GM23338 (cell line): Measurements from ENCODE around the gene SLC17A5. TPM values are rescaled to one million over a fixed set of nuclear protein-coding genes. Genes with fewer than 3 reads are reported as not detected.

Experiments
- ATAC-seq: fragments of 200-7000 bp; cut with Tn5 transposase; 3 replicates; pipeline ENCODE4 v1.9.1; 2020
- DNase-seq: peaks from one replicate; pipeline ENCODE4 v3.0.0-alpha.2; 2015; ENCODE audit warnings: low spot score
- H2AFZ ChIP-seq: fragments of 200-600 bp; sonication (generic); 2 replicates; pipeline ENCODE4 v1.8.0; 2016; ENCODE audit warnings: antibody characterized with exemption, mild to moderate bottlenecking, moderate library complexity
- H3F3A ChIP-seq: fragments of 200-600 bp; sonication (generic); replicated peaks from 2 replicates; pipeline ENCODE4 v1.8.0; 2017; ENCODE audit warnings: antibody characterized with exemption, mixed run types, low read depth
- H3K27ac ChIP-seq: fragments of 200-600 bp; sonication (generic); 2 replicates; pipeline ENCODE4 v1.6.1; 2016; ENCODE audit warnings: low read depth
- H3K27me3 ChIP-seq: fragments of 200-600 bp; sonication (generic); 2 replicates; pipeline ENCODE4 v1.8.0; 2016; ENCODE audit warnings: mild to moderate bottlenecking, mixed run types, moderate library complexity; ENCODE audit not compliant: insufficient read depth
- H3K36me3 ChIP-seq: fragments of 200-600 bp; sonication (generic); 2 replicates; pipeline ENCODE4 v1.8.0; 2016; ENCODE audit warnings: mild to moderate bottlenecking; ENCODE audit not compliant: insufficient read depth
- H3K4me1 ChIP-seq: fragments of 200-600 bp; sonication (generic); 2 replicates; pipeline ENCODE4 v1.8.0; 2016; ENCODE audit warnings: mild to moderate bottlenecking, moderate library complexity; ENCODE audit not compliant: insufficient read depth
- H3K4me2 ChIP-seq: fragments of 200-600 bp; sonication (generic); 2 replicates; pipeline ENCODE4 v1.7.1; 2017; ENCODE audit warnings: mixed run types
- H3K4me3 ChIP-seq: fragments of 200-600 bp; sonication (generic); 2 replicates; pipeline ENCODE4 v1.6.1; 2016; ENCODE audit warnings: mixed run types
- H3K79me2 ChIP-seq: fragments of 200-600 bp; sonication (generic); replicated peaks from 2 replicates; pipeline ENCODE4 v1.8.0; 2017; ENCODE audit warnings: mild to moderate bottlenecking; ENCODE audit not compliant: insufficient read depth
- H3K9me2 ChIP-seq: fragments of 200-600 bp; sonication (generic); 2 replicates; pipeline ENCODE4 v1.8.0; 2017; ENCODE audit not compliant: insufficient read depth
- H4K20me1 ChIP-seq: fragments of 200-600 bp; sonication (generic); replicated peaks from 2 replicates; pipeline ENCODE4 v1.8.0; 2017; ENCODE audit warnings: mild to moderate bottlenecking; ENCODE audit not compliant: insufficient read depth
- H3K27ac Mint-ChIP-seq: 2 replicates; pipeline ENCODE4 v1.8.0; 2020; ENCODE audit warnings: inconsistent platforms, mild to moderate bottlenecking, moderate library complexity, mixed read lengths
- H3K27me3 Mint-ChIP-seq: 3 replicates; pipeline ENCODE4 v1.8.0; 2022; ENCODE audit warnings: low read depth, mild to moderate bottlenecking, moderate library complexity, mixed read lengths, inconsistent platforms; ENCODE audit not compliant: insufficient read depth, poor library complexity
- H3K36me3 Mint-ChIP-seq: 3 replicates; pipeline ENCODE4 v1.8.0; 2021; ENCODE audit warnings: low read depth, mild to moderate bottlenecking, inconsistent platforms, moderate library complexity, mixed read lengths
- H3K4me1 Mint-ChIP-seq: 3 replicates; pipeline ENCODE4 v1.8.0; 2020; ENCODE audit warnings: mild to moderate bottlenecking, inconsistent platforms, mixed read lengths
- H3K4me3 Mint-ChIP-seq: 3 replicates; pipeline ENCODE4 v1.8.0; 2021; ENCODE audit warnings: moderate library complexity, mild to moderate bottlenecking, inconsistent platforms, mixed read lengths
- H3K9me3 Mint-ChIP-seq: 3 replicates; pipeline ENCODE4 v1.8.0; 2020; ENCODE audit warnings: moderate library complexity, mild to moderate bottlenecking, inconsistent platforms, mixed read lengths
- CREB1 ChIP-seq: fragments of 250-450 bp; sonication (Bioruptor Pico); IDR thresholded peaks from 2 replicates; pipeline ENCODE4 v1.5.0; 2020; ENCODE audit warnings: low read depth, mild to moderate bottlenecking, moderate library complexity
- EZH2 ChIP-seq: fragments of 200-600 bp; sonication (generic); IDR thresholded peaks from one replicate; pipeline ENCODE4 v1.8.0; 2017; ENCODE audit warnings: antibody characterized with exemption, mild to moderate bottlenecking, low read depth; ENCODE audit not compliant: unreplicated experiment
- EZH2phosphoT487 ChIP-seq: fragments of 200-600 bp; sonication (generic); IDR thresholded peaks from one replicate; pipeline ENCODE4 v1.8.1; 2018; ENCODE audit warnings: antibody characterized with exemption; ENCODE audit not compliant: unreplicated experiment
- JUNB ChIP-seq: IDR thresholded peaks from one replicate; pipeline ENCODE4 v1.6.1; 2016; ENCODE audit warnings: antibody characterized with exemption; ENCODE audit not compliant: unreplicated experiment
- NANOG ChIP-seq: IDR thresholded peaks from 2 replicates; pipeline ENCODE4 v1.6.1; 2016; ENCODE audit warnings: antibody characterized with exemption, borderline replicate concordance
- POLR2AphosphoS5 ChIP-seq: IDR thresholded peaks from 2 replicates; pipeline ENCODE4 v1.6.1; 2016; ENCODE audit warnings: antibody characterized with exemption, low read depth
- STAT1 ChIP-seq: IDR thresholded peaks from one replicate; pipeline ENCODE4 v1.6.1; 2016; ENCODE audit warnings: antibody characterized with exemption; ENCODE audit not compliant: unreplicated experiment
- ZNF114 ChIP-seq: fragments of 250-450 bp; sonication (Bioruptor Pico); IDR thresholded peaks from 2 replicates; pipeline ENCODE4 v1.5.0; 2020; ENCODE audit warnings: mild to moderate bottlenecking, moderate library complexity
- ZNF331 ChIP-seq: fragments of 250-450 bp; sonication (Bioruptor Pico); IDR thresholded peaks from 2 replicates; pipeline ENCODE4 v1.5.0; 2020; ENCODE audit warnings: low read depth, mild to moderate bottlenecking, moderate library complexity
- polyA plus RNA-seq: library from polyadenylated mRNA; unstranded; fragments of >200 nt; fragmentation: Nextera tagmentation; extraction: Ambion mirVana; gene quantifications from 2 replicates; pipeline ENCODE4 v1.2.1, GENCODE V29; 2016
- total RNA-seq: library from RNA; depleted of rRNA; stranded (reverse); fragments of >200 nt; shearing (Covaris generic); gene quantifications from 2 replicates; pipeline ENCODE4 v1.2.3, GENCODE V29; 2014
- TF ChIP-seq, protein P1 (sequence below), 2 experiments: fragments of 200-600 bp in 1 of 2; sonication (generic) in 1 of 2; conservative IDR thresholded peaks; 2 replicates each; pipeline versions ENCODE4 v1.5.1 to v1.6.1; 2016 to 2017; ENCODE audit warnings: antibody characterized with exemption in 2 of 2, low read depth in 2 of 2, mild to moderate bottlenecking in 2 of 2, moderate library complexity in 1 of 2
- TF ChIP-seq, protein P2 (sequence below): IDR thresholded peaks from one replicate; pipeline ENCODE4 v1.6.1; 2018; ENCODE audit warnings: antibody characterized with exemption; ENCODE audit not compliant: unreplicated experiment
- TF ChIP-seq, protein P3 (sequence below): fragments of 250-450 bp; sonication (Bioruptor Pico); IDR thresholded peaks from 2 replicates; pipeline ENCODE4 v1.5.0; 2020; ENCODE audit warnings: mild to moderate bottlenecking, moderate library complexity
- TF ChIP-seq, protein P4 (sequence below): IDR thresholded peaks from 2 replicates; pipeline ENCODE4 v1.6.1; 2016; ENCODE audit warnings: antibody characterized with exemption

Gene SLC17A5
- total and polyA plus RNA-seq, 2 experiments from 2014 or later = 9.2 to 17.7 TPM

DNA sequence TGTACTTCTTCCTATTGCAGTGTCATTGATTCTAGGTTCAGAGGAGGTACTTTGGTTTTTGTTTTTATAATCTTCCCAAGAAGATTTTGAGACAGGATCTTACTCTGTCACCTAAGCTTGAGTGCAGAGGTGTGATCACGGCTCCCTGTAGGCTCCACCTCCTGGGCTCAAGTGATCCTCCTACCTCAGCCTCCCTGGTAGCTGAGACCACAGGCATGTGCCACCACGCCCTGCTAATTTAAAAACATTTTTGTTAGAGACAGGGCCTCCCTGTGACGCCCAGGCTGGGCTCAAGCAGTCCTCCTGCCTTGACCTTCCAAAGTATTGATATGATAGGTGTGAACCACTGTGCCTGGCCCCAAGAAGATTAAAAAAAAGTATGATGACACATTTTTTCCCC, 3.4 kb upstream of the SLC17A5 start:
- no peaks in the 10 kb centered on the region for H3K79me2 ChIP-seq
- Mint-ChIP-seq H3K27ac (no peak overlapping the region), H3K27me3 (peaks cover 6% of the 10 kb centered on the region), H3K36me3 (peaks cover 14% of the 10 kb centered on the region), H3K4me1 (peaks cover 16% of the 10 kb centered on the region), H3K9me3 (peaks cover 8% of the 10 kb centered on the region; the same call in 2 of the 3 replicates), H3K4me3 (no peak overlapping the region)
- ATAC-seq (no peak), DNase-seq (no peak)
- peaks cover 4% of the 10 kb centered on the region for H3F3A ChIP-seq
- H3K27me3 ChIP-seq = no peaks in the 10 kb centered on the region
- no peaks in the 10 kb centered on the region for H3K36me3 ChIP-seq
- no peaks in the 10 kb centered on the region for H3K9me2 ChIP-seq
- no peak overlapping the region for H2AFZ ChIP-seq
- peaks cover 9% of the 10 kb centered on the region for H3K4me1 ChIP-seq
- no peak overlapping the region for H3K4me2 ChIP-seq
- no peak overlapping the region for H3K27ac ChIP-seq
- TF ChIP-seq ZNF331 (CRISPR knock-in tag) (no peak), STAT1 (no peak), CREB1 (CRISPR knock-in tag) (no peak), POLR2AphosphoS5 (no peak), ZNF114 (CRISPR knock-in tag) (no peak), JUNB (no peak), EZH2 (no peak), EZH2phosphoT487 (no peak), NANOG (no peak)
- TF ChIP-seq, protein P1, sequence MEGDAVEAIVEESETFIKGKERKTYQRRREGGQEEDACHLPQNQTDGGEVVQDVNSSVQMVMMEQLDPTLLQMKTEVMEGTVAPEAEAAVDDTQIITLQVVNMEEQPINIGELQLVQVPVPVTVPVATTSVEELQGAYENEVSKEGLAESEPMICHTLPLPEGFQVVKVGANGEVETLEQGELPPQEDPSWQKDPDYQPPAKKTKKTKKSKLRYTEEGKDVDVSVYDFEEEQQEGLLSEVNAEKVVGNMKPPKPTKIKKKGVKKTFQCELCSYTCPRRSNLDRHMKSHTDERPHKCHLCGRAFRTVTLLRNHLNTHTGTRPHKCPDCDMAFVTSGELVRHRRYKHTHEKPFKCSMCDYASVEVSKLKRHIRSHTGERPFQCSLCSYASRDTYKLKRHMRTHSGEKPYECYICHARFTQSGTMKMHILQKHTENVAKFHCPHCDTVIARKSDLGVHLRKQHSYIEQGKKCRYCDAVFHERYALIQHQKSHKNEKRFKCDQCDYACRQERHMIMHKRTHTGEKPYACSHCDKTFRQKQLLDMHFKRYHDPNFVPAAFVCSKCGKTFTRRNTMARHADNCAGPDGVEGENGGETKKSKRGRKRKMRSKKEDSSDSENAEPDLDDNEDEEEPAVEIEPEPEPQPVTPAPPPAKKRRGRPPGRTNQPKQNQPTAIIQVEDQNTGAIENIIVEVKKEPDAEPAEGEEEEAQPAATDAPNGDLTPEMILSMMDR (conservative IDR thresholded peaks at IDR 0.05; ENCODE audit: low read depth in 2 of 2) = no peak
- TF ChIP-seq, protein P2, sequence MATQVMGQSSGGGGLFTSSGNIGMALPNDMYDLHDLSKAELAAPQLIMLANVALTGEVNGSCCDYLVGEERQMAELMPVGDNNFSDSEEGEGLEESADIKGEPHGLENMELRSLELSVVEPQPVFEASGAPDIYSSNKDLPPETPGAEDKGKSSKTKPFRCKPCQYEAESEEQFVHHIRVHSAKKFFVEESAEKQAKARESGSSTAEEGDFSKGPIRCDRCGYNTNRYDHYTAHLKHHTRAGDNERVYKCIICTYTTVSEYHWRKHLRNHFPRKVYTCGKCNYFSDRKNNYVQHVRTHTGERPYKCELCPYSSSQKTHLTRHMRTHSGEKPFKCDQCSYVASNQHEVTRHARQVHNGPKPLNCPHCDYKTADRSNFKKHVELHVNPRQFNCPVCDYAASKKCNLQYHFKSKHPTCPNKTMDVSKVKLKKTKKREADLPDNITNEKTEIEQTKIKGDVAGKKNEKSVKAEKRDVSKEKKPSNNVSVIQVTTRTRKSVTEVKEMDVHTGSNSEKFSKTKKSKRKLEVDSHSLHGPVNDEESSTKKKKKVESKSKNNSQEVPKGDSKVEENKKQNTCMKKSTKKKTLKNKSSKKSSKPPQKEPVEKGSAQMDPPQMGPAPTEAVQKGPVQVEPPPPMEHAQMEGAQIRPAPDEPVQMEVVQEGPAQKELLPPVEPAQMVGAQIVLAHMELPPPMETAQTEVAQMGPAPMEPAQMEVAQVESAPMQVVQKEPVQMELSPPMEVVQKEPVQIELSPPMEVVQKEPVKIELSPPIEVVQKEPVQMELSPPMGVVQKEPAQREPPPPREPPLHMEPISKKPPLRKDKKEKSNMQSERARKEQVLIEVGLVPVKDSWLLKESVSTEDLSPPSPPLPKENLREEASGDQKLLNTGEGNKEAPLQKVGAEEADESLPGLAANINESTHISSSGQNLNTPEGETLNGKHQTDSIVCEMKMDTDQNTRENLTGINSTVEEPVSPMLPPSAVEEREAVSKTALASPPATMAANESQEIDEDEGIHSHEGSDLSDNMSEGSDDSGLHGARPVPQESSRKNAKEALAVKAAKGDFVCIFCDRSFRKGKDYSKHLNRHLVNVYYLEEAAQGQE = no peak
- TF ChIP-seq, protein P3, sequence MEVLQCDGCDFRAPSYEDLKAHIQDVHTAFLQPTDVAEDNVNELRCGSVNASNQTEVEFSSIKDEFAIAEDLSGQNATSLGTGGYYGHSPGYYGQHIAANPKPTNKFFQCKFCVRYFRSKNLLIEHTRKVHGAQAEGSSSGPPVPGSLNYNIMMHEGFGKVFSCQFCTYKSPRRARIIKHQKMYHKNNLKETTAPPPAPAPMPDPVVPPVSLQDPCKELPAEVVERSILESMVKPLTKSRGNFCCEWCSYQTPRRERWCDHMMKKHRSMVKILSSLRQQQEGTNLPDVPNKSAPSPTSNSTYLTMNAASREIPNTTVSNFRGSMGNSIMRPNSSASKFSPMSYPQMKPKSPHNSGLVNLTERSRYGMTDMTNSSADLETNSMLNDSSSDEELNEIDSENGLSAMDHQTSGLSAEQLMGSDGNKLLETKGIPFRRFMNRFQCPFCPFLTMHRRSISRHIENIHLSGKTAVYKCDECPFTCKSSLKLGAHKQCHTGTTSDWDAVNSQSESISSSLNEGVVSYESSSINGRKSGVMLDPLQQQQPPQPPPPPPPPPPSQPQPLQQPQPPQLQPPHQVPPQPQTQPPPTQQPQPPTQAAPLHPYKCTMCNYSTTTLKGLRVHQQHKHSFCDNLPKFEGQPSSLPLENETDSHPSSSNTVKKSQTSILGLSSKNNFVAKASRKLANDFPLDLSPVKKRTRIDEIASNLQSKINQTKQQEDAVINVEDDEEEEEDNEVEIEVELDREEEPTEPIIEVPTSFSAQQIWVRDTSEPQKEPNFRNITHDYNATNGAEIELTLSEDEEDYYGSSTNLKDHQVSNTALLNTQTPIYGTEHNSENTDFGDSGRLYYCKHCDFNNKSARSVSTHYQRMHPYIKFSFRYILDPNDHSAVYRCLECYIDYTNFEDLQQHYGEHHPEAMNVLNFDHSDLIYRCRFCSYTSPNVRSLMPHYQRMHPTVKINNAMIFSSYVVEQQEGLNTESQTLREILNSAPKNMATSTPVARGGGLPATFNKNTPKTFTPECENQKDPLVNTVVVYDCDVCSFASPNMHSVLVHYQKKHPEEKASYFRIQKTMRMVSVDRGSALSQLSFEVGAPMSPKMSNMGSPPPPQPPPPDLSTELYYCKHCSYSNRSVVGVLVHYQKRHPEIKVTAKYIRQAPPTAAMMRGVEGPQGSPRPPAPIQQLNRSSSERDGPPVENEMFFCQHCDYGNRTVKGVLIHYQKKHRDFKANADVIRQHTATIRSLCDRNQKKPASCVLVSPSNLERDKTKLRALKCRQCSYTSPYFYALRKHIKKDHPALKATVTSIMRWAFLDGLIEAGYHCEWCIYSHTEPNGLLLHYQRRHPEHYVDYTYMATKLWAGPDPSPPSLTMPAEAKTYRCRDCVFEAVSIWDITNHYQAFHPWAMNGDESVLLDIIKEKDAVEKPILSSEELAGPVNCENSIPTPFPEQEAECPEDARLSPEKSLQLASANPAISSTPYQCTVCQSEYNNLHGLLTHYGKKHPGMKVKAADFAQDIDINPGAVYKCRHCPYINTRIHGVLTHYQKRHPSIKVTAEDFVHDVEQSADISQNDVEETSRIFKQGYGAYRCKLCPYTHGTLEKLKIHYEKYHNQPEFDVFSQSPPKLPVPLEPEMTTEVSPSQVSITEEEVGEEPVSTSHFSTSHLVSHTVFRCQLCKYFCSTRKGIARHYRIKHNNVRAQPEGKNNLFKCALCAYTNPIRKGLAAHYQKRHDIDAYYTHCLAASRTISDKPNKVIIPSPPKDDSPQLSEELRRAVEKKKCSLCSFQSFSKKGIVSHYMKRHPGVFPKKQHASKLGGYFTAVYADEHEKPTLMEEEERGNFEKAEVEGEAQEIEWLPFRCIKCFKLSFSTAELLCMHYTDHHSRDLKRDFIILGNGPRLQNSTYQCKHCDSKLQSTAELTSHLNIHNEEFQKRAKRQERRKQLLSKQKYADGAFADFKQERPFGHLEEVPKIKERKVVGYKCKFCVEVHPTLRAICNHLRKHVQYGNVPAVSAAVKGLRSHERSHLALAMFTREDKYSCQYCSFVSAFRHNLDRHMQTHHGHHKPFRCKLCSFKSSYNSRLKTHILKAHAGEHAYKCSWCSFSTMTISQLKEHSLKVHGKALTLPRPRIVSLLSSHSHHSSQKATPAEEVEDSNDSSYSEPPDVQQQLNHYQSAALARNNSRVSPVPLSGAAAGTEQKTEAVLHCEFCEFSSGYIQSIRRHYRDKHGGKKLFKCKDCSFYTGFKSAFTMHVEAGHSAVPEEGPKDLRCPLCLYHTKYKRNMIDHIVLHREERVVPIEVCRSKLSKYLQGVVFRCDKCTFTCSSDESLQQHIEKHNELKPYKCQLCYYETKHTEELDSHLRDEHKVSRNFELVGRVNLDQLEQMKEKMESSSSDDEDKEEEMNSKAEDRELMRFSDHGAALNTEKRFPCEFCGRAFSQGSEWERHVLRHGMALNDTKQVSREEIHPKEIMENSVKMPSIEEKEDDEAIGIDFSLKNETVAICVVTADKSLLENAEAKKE (CRISPR knock-in tag) = no peak
- TF ChIP-seq, protein P4, sequence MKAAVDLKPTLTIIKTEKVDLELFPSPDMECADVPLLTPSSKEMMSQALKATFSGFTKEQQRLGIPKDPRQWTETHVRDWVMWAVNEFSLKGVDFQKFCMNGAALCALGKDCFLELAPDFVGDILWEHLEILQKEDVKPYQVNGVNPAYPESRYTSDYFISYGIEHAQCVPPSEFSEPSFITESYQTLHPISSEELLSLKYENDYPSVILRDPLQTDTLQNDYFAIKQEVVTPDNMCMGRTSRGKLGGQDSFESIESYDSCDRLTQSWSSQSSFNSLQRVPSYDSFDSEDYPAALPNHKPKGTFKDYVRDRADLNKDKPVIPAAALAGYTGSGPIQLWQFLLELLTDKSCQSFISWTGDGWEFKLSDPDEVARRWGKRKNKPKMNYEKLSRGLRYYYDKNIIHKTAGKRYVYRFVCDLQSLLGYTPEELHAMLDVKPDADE = no peak
- H3K4me3 ChIP-seq = no peak overlapping the region
- H4K20me1 ChIP-seq = no peaks in the 10 kb centered on the region
